ENCODE measurements around the gene TRMU.

TRMU gene

DNA sequence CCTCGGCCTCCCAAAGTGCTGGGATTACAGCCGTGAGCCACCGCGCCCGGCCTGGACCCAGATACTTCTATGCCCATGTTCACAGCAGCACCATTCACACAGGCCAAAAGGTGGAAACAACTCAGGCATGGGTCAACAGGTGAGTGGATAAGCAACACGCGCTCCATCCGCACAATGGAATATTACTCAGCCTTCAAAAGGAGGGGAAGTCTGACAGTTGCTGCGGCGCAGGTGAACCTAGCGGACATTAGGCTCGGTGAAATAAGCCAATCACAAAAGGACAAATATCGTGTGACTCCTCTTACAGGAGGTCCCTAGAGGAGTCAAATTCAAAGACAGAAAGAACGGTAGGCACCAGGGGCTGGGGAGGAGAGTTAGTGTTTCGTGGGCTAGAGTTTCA lies 47.0 kb downstream of the TRMU start:
- no peak for DNase-seq (ENCODE audit: low read depth)
- TF ChIP-seq, protein P1, sequence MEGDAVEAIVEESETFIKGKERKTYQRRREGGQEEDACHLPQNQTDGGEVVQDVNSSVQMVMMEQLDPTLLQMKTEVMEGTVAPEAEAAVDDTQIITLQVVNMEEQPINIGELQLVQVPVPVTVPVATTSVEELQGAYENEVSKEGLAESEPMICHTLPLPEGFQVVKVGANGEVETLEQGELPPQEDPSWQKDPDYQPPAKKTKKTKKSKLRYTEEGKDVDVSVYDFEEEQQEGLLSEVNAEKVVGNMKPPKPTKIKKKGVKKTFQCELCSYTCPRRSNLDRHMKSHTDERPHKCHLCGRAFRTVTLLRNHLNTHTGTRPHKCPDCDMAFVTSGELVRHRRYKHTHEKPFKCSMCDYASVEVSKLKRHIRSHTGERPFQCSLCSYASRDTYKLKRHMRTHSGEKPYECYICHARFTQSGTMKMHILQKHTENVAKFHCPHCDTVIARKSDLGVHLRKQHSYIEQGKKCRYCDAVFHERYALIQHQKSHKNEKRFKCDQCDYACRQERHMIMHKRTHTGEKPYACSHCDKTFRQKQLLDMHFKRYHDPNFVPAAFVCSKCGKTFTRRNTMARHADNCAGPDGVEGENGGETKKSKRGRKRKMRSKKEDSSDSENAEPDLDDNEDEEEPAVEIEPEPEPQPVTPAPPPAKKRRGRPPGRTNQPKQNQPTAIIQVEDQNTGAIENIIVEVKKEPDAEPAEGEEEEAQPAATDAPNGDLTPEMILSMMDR (IDR thresholded peaks at IDR 0.05; ENCODE audit: control insufficient read depth, insufficient read depth, low read depth, low read length, missing control alignments): no peak
- no peak overlapping the region for H3K4me3 ChIP-seq (ENCODE audit: control insufficient read depth, low read depth, low read length)

DNA sequence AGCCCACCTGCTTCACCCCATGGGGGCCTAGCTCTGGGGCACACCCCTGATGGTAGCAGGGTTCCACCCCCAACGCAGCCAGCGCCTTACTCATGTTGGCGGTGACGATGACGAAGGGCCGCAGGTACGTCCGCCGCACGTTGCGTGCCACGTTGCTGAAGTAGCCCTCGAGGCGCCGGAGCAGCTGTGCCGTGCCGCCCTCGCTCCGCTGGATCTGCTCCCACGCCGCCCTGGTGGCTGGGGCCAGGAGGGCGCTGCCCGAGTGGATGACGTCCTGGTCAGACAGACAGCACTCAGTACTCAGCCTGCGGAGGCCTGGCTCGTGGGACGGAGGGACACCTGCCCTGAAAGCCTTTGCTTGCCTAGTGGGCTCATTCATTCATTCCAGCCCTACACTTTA lies 50.8 kb downstream of the TRMU start:
- no peak overlapping the region for H3K4me3 ChIP-seq (ENCODE audit: control insufficient read depth, low read depth, low read length)
- TF ChIP-seq, protein P1 (IDR thresholded peaks at IDR 0.05; ENCODE audit: control insufficient read depth, insufficient read depth, low read depth, low read length, missing control alignments): no peak
- DNase-seq (ENCODE audit: low read depth): no peak

DNA sequence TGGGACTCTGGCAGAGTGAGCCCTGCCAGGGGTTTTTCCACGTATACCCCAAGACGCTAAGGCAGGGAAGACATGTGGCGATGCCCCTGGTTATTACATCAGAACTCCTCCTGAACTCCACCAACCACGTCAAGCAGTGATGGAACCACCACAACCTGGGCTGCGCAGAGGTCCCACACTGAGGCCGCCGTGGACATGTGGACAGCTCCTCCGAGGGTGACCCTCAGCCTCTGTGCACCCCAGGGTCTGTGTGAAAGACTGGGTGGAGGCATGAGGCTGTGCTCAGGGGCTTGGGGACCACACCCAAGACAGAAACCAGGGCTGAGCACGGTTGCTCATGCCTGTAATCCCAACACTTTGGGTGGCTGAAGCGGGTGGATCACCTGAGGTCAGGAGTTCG lies 52.2 kb downstream of the TRMU start:
- TF ChIP-seq, protein P1 (IDR thresholded peaks at IDR 0.05; ENCODE audit: control insufficient read depth, insufficient read depth, low read depth, low read length, missing control alignments): no peak
- DNase-seq (ENCODE audit: low read depth): no peak
- no peak overlapping the region for H3K4me3 ChIP-seq (ENCODE audit: control insufficient read depth, low read depth, low read length)

DNA sequence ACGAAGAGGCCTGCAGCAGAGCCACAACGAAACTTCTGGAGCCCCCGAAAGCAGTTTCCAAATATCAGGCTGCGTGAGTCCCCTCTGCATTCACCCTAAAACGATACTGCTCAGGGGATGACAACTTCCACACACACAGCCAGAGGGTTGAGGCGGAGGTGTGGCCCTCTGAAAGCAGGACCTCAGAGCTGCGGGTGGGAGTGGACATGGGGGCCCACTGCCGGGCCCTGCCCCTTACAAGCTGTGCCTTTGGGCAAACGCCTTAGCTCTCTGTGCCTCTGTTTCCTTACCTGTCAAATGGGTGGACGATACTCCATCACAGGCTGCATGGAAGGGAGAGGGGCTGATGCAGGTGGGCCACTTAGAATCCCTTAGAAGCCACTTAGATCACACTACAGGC lies 53.1 kb downstream of the TRMU start:
- DNase-seq (ENCODE audit: low read depth): no peak
- TF ChIP-seq, protein P1 (IDR thresholded peaks at IDR 0.05; ENCODE audit: control insufficient read depth, insufficient read depth, low read depth, low read length, missing control alignments): no peak
- H3K4me3 ChIP-seq (ENCODE audit: control insufficient read depth, low read depth, low read length): no peak overlapping the region

DNA sequence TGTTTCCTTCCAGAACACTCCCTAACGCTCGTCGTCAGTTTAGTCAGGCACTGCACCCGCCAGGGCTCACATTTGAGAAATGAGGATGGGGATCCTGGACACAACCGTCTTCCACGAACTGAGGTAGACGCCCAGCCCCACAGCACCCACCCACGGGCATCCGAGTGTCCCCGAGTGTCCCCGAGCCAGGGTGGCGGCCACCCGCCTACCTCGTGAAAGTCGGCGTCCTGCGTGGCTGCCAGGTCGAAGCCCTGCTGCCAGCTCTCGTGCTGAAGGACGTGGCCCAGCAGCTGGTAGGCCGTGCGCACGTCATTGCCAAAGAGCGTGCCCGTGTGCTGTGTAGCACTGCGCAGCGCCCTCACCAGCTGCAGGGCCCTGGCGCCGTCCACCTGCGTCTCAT lies 53.6 kb downstream of the TRMU start:
- TF ChIP-seq, protein P1 (IDR thresholded peaks at IDR 0.05; ENCODE audit: control insufficient read depth, insufficient read depth, low read depth, low read length, missing control alignments): no peak
- no peak overlapping the region for H3K4me3 ChIP-seq (ENCODE audit: control insufficient read depth, low read depth, low read length)
- no peak for DNase-seq (ENCODE audit: low read depth)

DNA sequence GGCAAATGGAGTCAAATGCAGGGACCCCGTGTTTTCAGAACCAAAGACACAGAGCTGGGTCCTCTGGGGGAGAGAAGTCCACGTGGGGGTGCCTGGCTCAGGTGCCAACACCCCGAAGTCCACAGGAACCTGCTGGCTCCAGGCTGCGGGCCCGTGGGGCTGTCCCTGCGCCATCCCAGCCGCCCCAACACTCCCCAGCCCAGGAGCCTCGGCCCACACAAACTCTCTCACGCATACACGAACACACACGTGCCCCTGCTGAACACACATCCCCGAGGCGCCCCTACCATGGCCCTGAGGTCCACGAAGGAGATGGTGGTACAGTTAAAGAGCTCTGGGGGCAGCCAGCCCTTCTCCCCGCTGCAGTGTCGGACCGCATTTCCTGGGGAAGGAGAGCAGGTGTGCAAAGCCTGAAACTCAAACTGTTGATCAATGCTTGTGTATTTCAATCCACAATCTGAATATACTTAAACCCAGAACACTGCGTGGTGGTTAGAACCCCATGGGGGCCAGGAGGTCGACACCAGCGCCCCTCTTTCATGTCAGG lies 54.7 kb downstream of the TRMU start:
- H3K4me3 ChIP-seq (ENCODE audit: control insufficient read depth, low read depth, low read length): no peak overlapping the region
- DNase-seq (ENCODE audit: low read depth): no peak
- TF ChIP-seq, protein P1 (IDR thresholded peaks at IDR 0.05; ENCODE audit: control insufficient read depth, insufficient read depth, low read depth, low read length, missing control alignments): no peak
